HepG2 (cell line): ENCODE results near the gene IP6K3.

Experiments
- EP300 ChIP-seq, 3 experiments: sonication (generic) in 1 of 3; formaldehyde crosslinking in 1 of 3; IDR thresholded peaks; 2 replicates each; pipeline versions ENCODE4 v1.5.1 to v1.6.1; 2011 to 2020; ENCODE audit warnings: low read depth in 2 of 3, low read length in 2 of 3, borderline replicate concordance in 1 of 3, improper control_type of control experiment in 1 of 3, mild to moderate bottlenecking in 1 of 3, missing genetic modification reagents in 1 of 3, moderate library complexity in 1 of 3
- TF ChIP-seq, protein P1 (sequence below), 2 experiments: sonication (generic) in 1 of 2; formaldehyde crosslinking in 1 of 2; IDR thresholded peaks; 2 replicates each; pipeline versions ENCODE4 v1.4.0 to v1.6.1; 2018 to 2020; ENCODE audit warnings: missing genetic modification reagents in 2 of 2, borderline replicate concordance in 1 of 2, low read depth in 1 of 2, mild to moderate bottlenecking in 1 of 2, missing biosample characterization in 1 of 2

GRCh38 chr6:33705268-33705885, 41.3 kb downstream of the IP6K3 start:
- TF ChIP-seq, protein P1, sequence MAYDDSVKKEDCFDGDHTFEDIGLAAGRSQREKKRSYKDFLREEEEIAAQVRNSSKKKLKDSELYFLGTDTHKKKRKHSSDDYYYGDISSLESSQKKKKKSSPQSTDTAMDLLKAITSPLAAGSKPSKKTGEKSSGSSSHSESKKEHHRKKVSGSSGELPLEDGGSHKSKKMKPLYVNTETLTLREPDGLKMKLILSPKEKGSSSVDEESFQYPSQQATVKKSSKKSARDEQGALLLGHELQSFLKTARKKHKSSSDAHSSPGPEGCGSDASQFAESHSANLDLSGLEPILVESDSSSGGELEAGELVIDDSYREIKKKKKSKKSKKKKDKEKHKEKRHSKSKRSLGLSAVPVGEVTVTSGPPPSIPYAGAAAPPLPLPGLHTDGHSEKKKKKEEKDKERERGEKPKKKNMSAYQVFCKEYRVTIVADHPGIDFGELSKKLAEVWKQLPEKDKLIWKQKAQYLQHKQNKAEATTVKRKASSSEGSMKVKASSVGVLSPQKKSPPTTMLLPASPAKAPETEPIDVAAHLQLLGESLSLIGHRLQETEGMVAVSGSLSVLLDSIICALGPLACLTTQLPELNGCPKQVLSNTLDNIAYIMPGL (CRISPR knock-in tag; IDR thresholded peaks at IDR 0.05; ENCODE audit: borderline replicate concordance in 1 of 2, low read depth in 1 of 2) = no peak
- TF ChIP-seq EP300 (IDR thresholded peaks at IDR 0.05; ENCODE audit: low read depth in 2 of 2, low read length in 2 of 2) = no peak
- no peak for TF ChIP-seq EP300 (CRISPR knock-in tag; IDR thresholded peaks at IDR 0.05; ENCODE audit: borderline replicate concordance)
